ENCODE data around the gene LYL1. TPM values are rescaled to one million over a fixed set of nuclear protein-coding genes. Genes with fewer than 3 reads are reported as not detected.

Gene LYL1
- total RNA-seq, 1 donor from 2014 or later = 3.3 TPM

GRCh38 chr19:13092606-13093235 is 9.9 kb downstream of the LYL1 start:
- Histone ChIP-seq H3K27me3 (ENCODE audit: control insufficient read depth, insufficient read depth, low read length) (peaks cover 27% of the 10 kb centered on the region), H3K4me3 (ENCODE audit: low read depth, low read length) (no peak overlapping the region), H3K36me3 (ENCODE audit: control insufficient read depth, insufficient read depth, low read length) (peaks cover 1% of the 10 kb centered on the region)
- no peak for DNase-seq (ENCODE audit: low read depth)
- no peak for TF ChIP-seq CTCF (IDR thresholded peaks at IDR 0.05; ENCODE audit: insufficient read depth, low read length, poor library complexity, severe bottlenecking)

- Histone ChIP-seq H3K4me3 (ENCODE audit: low read depth, low read length) (no peak overlapping the region), H3K27me3 (ENCODE audit: control insufficient read depth, insufficient read depth, low read length) (peaks cover 21% of the 10 kb centered on the region), H3K36me3 (ENCODE audit: control insufficient read depth, insufficient read depth, low read length) (peaks cover 1% of the 10 kb centered on the region)
- DNase-seq (ENCODE audit: low read depth) = no peak
- TF ChIP-seq CTCF (IDR thresholded peaks at IDR 0.05; ENCODE audit: insufficient read depth, low read length, poor library complexity, severe bottlenecking) = no peak
Observed at GRCh38 chr19:13092158-13092543, 10.5 kb downstream of the LYL1 start.

GRCh38 chr19:13091400-13092157 is 11.1 kb downstream of the LYL1 start:
- peaks cover 21% of the 10 kb centered on the region for H3K27me3 ChIP-seq (ENCODE audit: control insufficient read depth, insufficient read depth, low read length)
- H3K4me3 ChIP-seq (ENCODE audit: low read depth, low read length) = no peak overlapping the region
- peaks cover 1% of the 10 kb centered on the region for H3K36me3 ChIP-seq (ENCODE audit: control insufficient read depth, insufficient read depth, low read length)
- TF ChIP-seq CTCF (IDR thresholded peaks at IDR 0.05; ENCODE audit: insufficient read depth, low read length, poor library complexity, severe bottlenecking) = no peak
- peak; percentile 58 for DNase-seq (ENCODE audit: low read depth)

GRCh38 chr19:13090511-13091231 is 12.0 kb downstream of the LYL1 start:
- no peak for TF ChIP-seq CTCF (IDR thresholded peaks at IDR 0.05; ENCODE audit: insufficient read depth, low read length, poor library complexity, severe bottlenecking)
- peaks cover 12% of the 10 kb centered on the region for H3K27me3 ChIP-seq (ENCODE audit: control insufficient read depth, insufficient read depth, low read length)
- H3K36me3 ChIP-seq (ENCODE audit: control insufficient read depth, insufficient read depth, low read length) = peaks cover 1% of the 10 kb centered on the region

GRCh38 chr19:13089857-13090507 is 12.7 kb downstream of the LYL1 start:
- H3K36me3 ChIP-seq (ENCODE audit: control insufficient read depth, insufficient read depth, low read length) = peaks cover 1% of the 10 kb centered on the region
- TF ChIP-seq CTCF (IDR thresholded peaks at IDR 0.05; ENCODE audit: insufficient read depth, low read length, poor library complexity, severe bottlenecking) = no peak
- no peak overlapping the region for H3K4me3 ChIP-seq (ENCODE audit: low read depth, low read length)
- H3K27me3 ChIP-seq (ENCODE audit: control insufficient read depth, insufficient read depth, low read length) = peaks cover 6% of the 10 kb centered on the region
- DNase-seq (ENCODE audit: low read depth) = no peak

More at GRCh38 chr19:13090511-13091231, 12.0 kb downstream of the LYL1 start:
- DNase-seq (ENCODE audit: low read depth) = no peak
- H3K4me3 ChIP-seq (ENCODE audit: low read depth, low read length) = no peak overlapping the region

Measured in kidney epithelial cell (primary cell).